PC-9 (cell line): ENCODE results near the gene METTL16.
"Not testable (repeated sequence)": the region's sequence is repeated elsewhere in the genome, so short reads cannot be mapped to it uniquely, and the experiment has no call there.

Experiments
- EZH2 ChIP-seq: fragments of 200-600 bp; sonication (generic); IDR thresholded peaks from 2 replicates; pipeline ENCODE4 v1.8.0; 2017; ENCODE audit warnings: antibody characterized with exemption, low read depth
- TF ChIP-seq, protein P1 (sequence below): fragments of 200-600 bp; sonication (generic); conservative IDR thresholded peaks from 2 replicates; pipeline ENCODE4 v1.6.1; 2017; ENCODE audit warnings: mixed run types, antibody characterized with exemption, mild to moderate bottlenecking, moderate library complexity

DNA sequence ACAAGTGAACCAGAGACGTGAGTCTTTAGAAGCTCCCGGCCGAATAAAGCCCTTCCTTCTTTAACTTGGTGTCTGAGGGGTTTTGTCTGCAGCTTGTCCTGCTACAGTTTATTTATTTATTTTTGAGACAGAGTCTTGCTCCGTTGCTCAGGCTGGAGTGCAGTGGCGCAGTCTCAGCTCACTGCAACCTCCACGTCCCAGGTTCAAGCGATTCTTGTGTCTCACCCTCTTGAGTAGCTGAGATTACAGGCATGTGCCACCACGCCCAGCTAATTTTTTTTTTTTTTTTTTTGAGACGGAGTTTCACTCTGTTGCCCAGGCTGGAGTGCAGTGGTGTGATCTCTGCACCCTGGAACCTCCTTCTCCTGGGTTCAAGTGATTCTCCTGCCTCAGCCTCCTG lies 36.3 kb upstream of the METTL16 start:
- TF ChIP-seq, protein P1, sequence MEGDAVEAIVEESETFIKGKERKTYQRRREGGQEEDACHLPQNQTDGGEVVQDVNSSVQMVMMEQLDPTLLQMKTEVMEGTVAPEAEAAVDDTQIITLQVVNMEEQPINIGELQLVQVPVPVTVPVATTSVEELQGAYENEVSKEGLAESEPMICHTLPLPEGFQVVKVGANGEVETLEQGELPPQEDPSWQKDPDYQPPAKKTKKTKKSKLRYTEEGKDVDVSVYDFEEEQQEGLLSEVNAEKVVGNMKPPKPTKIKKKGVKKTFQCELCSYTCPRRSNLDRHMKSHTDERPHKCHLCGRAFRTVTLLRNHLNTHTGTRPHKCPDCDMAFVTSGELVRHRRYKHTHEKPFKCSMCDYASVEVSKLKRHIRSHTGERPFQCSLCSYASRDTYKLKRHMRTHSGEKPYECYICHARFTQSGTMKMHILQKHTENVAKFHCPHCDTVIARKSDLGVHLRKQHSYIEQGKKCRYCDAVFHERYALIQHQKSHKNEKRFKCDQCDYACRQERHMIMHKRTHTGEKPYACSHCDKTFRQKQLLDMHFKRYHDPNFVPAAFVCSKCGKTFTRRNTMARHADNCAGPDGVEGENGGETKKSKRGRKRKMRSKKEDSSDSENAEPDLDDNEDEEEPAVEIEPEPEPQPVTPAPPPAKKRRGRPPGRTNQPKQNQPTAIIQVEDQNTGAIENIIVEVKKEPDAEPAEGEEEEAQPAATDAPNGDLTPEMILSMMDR, result not testable (repeated sequence)
- not testable (repeated sequence) for TF ChIP-seq EZH2
